ENCODE results near the gene CPSF3.

- no peak for TF ChIP-seq GATA2 (IDR thresholded peaks at IDR 0.05; ENCODE audit: low read depth, low read length)
- TF ChIP-seq GATA3 (IDR thresholded peaks at IDR 0.05; ENCODE audit: low read depth, low read length), result no peak
These were observed 34.2 kb upstream of the CPSF3 start for GRCh38 chr2:9388950-9389911.

All from SH-SY5Y (cell line).